Measurements from ENCODE around the gene ERC2. TPM values are rescaled to one million over a fixed set of nuclear protein-coding genes. Genes with fewer than 3 reads are reported as not detected.

The ERC2 gene
- total and polyA plus RNA-seq, 2 of the 8 experiments (the other 6 are each of a cell fraction or from before 2014, with no cell fraction given): 16.4 to 22.8 TPM

DNA sequence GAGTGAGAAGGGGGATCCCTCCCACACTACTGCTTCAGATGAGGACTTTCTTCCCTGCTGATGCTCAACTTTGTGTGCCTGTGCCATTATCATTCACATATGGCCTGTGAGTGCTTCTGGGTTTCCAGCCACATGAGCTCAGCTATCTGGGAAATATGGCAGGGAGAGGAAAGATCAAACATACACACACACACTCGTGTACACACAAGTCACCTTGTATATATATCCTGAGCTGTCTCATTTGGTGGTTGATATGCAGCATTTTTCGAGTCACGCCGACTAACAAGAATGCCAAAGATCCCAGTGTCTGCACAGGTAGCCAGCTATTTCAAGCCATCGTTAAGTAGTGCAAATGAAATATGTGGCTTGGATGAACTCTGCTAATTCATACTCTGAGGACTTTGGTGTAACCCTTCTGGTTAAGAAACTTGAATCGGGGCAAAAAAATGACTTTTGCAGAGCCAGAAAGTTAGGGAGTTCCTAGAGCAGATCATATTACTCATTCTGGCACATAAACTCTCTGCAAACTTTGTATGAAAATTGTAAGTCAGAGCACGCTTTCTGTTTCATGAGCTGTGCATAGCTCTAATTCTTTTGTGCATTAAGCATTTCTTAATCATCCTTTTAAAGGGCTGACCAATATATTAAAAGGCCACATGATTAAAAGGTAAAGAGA, 956.2 kb downstream of the ERC2 start (continued):
- TF ChIP-seq, protein P1, sequence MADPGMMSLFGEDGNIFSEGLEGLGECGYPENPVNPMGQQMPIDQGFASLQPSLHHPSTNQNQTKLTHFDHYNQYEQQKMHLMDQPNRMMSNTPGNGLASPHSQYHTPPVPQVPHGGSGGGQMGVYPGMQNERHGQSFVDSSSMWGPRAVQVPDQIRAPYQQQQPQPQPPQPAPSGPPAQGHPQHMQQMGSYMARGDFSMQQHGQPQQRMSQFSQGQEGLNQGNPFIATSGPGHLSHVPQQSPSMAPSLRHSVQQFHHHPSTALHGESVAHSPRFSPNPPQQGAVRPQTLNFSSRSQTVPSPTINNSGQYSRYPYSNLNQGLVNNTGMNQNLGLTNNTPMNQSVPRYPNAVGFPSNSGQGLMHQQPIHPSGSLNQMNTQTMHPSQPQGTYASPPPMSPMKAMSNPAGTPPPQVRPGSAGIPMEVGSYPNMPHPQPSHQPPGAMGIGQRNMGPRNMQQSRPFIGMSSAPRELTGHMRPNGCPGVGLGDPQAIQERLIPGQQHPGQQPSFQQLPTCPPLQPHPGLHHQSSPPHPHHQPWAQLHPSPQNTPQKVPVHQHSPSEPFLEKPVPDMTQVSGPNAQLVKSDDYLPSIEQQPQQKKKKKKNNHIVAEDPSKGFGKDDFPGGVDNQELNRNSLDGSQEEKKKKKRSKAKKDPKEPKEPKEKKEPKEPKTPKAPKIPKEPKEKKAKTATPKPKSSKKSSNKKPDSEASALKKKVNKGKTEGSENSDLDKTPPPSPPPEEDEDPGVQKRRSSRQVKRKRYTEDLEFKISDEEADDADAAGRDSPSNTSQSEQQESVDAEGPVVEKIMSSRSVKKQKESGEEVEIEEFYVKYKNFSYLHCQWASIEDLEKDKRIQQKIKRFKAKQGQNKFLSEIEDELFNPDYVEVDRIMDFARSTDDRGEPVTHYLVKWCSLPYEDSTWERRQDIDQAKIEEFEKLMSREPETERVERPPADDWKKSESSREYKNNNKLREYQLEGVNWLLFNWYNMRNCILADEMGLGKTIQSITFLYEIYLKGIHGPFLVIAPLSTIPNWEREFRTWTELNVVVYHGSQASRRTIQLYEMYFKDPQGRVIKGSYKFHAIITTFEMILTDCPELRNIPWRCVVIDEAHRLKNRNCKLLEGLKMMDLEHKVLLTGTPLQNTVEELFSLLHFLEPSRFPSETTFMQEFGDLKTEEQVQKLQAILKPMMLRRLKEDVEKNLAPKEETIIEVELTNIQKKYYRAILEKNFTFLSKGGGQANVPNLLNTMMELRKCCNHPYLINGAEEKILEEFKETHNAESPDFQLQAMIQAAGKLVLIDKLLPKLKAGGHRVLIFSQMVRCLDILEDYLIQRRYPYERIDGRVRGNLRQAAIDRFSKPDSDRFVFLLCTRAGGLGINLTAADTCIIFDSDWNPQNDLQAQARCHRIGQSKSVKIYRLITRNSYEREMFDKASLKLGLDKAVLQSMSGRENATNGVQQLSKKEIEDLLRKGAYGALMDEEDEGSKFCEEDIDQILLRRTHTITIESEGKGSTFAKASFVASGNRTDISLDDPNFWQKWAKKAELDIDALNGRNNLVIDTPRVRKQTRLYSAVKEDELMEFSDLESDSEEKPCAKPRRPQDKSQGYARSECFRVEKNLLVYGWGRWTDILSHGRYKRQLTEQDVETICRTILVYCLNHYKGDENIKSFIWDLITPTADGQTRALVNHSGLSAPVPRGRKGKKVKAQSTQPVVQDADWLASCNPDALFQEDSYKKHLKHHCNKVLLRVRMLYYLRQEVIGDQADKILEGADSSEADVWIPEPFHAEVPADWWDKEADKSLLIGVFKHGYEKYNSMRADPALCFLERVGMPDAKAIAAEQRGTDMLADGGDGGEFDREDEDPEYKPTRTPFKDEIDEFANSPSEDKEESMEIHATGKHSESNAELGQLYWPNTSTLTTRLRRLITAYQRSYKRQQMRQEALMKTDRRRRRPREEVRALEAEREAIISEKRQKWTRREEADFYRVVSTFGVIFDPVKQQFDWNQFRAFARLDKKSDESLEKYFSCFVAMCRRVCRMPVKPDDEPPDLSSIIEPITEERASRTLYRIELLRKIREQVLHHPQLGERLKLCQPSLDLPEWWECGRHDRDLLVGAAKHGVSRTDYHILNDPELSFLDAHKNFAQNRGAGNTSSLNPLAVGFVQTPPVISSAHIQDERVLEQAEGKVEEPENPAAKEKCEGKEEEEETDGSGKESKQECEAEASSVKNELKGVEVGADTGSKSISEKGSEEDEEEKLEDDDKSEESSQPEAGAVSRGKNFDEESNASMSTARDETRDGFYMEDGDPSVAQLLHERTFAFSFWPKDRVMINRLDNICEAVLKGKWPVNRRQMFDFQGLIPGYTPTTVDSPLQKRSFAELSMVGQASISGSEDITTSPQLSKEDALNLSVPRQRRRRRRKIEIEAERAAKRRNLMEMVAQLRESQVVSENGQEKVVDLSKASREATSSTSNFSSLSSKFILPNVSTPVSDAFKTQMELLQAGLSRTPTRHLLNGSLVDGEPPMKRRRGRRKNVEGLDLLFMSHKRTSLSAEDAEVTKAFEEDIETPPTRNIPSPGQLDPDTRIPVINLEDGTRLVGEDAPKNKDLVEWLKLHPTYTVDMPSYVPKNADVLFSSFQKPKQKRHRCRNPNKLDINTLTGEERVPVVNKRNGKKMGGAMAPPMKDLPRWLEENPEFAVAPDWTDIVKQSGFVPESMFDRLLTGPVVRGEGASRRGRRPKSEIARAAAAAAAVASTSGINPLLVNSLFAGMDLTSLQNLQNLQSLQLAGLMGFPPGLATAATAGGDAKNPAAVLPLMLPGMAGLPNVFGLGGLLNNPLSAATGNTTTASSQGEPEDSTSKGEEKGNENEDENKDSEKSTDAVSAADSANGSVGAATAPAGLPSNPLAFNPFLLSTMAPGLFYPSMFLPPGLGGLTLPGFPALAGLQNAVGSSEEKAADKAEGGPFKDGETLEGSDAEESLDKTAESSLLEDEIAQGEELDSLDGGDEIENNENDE (IDR thresholded peaks at IDR 0.05; ENCODE audit: insufficient replicate concordance, low read length): no peak
- TF ChIP-seq, protein P2, sequence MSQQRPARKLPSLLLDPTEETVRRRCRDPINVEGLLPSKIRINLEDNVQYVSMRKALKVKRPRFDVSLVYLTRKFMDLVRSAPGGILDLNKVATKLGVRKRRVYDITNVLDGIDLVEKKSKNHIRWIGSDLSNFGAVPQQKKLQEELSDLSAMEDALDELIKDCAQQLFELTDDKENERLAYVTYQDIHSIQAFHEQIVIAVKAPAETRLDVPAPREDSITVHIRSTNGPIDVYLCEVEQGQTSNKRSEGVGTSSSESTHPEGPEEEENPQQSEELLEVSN (IDR thresholded peaks at IDR 0.05): no peak
- TF ChIP-seq ZNF274 (IDR thresholded peaks at IDR 0.05; ENCODE audit: borderline replicate concordance, extremely low read depth, low read length) (no peak), CREB1 (IDR thresholded peaks at IDR 0.05) (no peak), POLR2A (IDR thresholded peaks at IDR 0.05; ENCODE audit: control extremely low read depth in 1 of 2, low read depth in 2 of 2, low read length in 2 of 2) (no peak), SP1 (IDR thresholded peaks at IDR 0.05; ENCODE audit: low read depth, low read length) (no peak), EZH2 (IDR thresholded peaks at IDR 0.05; ENCODE audit: low read depth, low read length, severe bottlenecking) (no peak), SIRT6 (IDR thresholded peaks at IDR 0.05; ENCODE audit: low read length) (no peak), GABPA (IDR thresholded peaks at IDR 0.05; ENCODE audit: borderline replicate concordance, insufficient read depth, low read length) (no peak)
- TF ChIP-seq, protein P3, sequence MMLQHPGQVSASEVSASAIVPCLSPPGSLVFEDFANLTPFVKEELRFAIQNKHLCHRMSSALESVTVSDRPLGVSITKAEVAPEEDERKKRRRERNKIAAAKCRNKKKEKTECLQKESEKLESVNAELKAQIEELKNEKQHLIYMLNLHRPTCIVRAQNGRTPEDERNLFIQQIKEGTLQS (IDR thresholded peaks at IDR 0.05; ENCODE audit: insufficient read depth, low read depth, low read length): no peak

All from H1 (cell line).